Skeletal muscle cell (primary cell): ENCODE measurements around the gene PRMT9.

Source experiments
- DNase-seq: peaks from one replicate; pipeline ENCODE4 v3.0.0-alpha.2; 2010; ENCODE audit warnings: low read depth
- H3K4me3 ChIP-seq: 2 replicates; pipeline ENCODE4 v1.5.1; 2011; ENCODE audit warnings: low read depth, mild to moderate bottlenecking, control low read depth, low read length, moderate library complexity

Gene PRMT9

GRCh38 chr4:147629783-147630730 lies 53.9 kb downstream of the PRMT9 start:
- H3K4me3 ChIP-seq, result no peak overlapping the region
- no peak for DNase-seq

DNA sequence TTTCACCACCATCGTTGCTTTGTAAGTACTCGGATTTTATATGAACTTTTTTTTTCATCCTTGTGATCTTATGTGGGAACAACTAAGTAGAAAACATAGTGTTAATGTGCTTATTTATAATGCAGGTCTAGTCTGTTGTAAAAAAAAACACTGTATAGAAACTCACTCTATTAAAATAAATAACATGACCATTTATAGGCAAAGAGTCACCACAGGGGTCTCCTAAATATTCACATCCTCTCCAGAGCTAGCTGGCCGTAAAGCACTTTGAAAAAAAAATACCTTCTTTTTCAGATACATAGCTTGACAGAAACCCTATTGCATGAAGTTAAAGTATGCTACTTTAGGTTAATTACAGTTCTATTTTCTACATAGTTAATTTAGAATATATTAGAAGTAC lies 55.5 kb downstream of the PRMT9 start:
- DNase-seq, result no peak

GRCh38 chr4:147626903-147627302 lies 57.1 kb downstream of the PRMT9 start:
- no peak overlapping the region for H3K4me3 ChIP-seq
- no peak for DNase-seq

More for the DNA sequence above, 55.5 kb downstream of the PRMT9 start:
- H3K4me3 ChIP-seq, result no peak overlapping the region

DNA sequence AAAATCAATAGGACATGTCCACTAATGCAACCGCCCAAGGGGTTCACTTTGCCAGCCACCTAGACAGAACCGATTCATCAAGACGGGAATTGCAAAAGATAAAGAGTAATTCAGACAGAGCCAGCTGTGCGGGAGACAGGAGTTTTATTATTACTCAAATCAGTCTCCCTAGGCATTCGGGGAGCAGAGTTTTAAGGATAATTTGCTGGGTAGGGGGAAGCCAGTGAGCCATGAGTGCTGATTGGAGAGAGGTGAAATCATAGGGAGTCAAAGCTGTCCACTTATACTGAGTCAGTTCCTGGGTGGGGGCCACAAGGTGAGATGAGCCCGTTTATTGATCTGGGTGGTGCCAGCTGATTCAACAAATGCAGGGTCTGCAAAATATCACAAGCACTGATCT lies 58.2 kb downstream of the PRMT9 start:
- no peak for DNase-seq
- no peak overlapping the region for H3K4me3 ChIP-seq

GRCh38 chr4:147620315-147620714 lies 63.6 kb downstream of the PRMT9 start:
- no peak overlapping the region for H3K4me3 ChIP-seq
- no peak for DNase-seq

- H3K4me3 ChIP-seq, result peak overlapping the region; percentile 77
- no peak for DNase-seq
Observed at GRCh38 chr4:147617841-147618691, 65.9 kb downstream of the PRMT9 start.

- peak; percentile 81 for DNase-seq
- H3K4me3 ChIP-seq, result peak within 1 kb of the TSS; percentile 77
Observed at GRCh38 chr4:147617173-147617840, 66.7 kb downstream of the PRMT9 start, which contains the start of gene TMEM184C. TSS of gene TMEM184C (plus strand) at chr4:147617397. CDS start at chr4:147617957, 560 bp downstream.

GRCh38 chr4:147616849-147617172 lies 67.2 kb downstream of the PRMT9 start:
- H3K4me3 ChIP-seq, result peak overlapping the region; percentile 77
- no peak for DNase-seq

GRCh38 chr4:147610686-147611085 lies 73.3 kb downstream of the PRMT9 start:
- peak; percentile 60 for DNase-seq
- H3K4me3 ChIP-seq, result no peak overlapping the region

GRCh38 chr4:147607471-147607870 lies 76.5 kb downstream of the PRMT9 start:
- H3K4me3 ChIP-seq, result no peak overlapping the region

GRCh38 chr4:147605499-147605898 lies 78.5 kb downstream of the PRMT9 start:
- no peak overlapping the region for H3K4me3 ChIP-seq
- no peak for DNase-seq

More at GRCh38 chr4:147607471-147607870, 76.5 kb downstream of the PRMT9 start:
- no peak for DNase-seq

GRCh38 chr4:147599769-147600168 lies 84.2 kb downstream of the PRMT9 start:
- DNase-seq, result no peak
- H3K4me3 ChIP-seq, result no peak overlapping the region

- H3K4me3 ChIP-seq, result no peak overlapping the region
- DNase-seq, result no peak
Observed at GRCh38 chr4:147599206-147599605, 84.8 kb downstream of the PRMT9 start.

DNA sequence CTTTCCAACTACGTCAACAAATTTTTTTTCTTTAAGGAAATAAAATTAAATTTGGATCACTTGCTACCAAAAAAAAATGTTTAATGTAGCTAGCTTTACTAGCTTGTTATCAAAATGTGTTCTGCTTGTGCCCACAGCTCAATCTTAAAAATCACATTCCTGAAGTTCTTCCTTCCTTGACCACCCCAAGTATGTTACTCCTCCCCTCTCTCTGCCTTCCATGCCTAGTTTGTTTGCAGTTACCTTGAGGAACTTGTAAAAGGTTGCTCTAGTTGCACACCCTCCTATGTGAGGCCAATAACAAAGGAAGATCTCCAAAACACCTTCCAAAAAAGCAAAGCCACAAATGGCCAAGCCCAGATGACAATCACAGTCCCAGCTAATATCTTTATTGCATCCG lies 86.4 kb downstream of the PRMT9 start:
- no peak overlapping the region for H3K4me3 ChIP-seq
- no peak for DNase-seq

DNA sequence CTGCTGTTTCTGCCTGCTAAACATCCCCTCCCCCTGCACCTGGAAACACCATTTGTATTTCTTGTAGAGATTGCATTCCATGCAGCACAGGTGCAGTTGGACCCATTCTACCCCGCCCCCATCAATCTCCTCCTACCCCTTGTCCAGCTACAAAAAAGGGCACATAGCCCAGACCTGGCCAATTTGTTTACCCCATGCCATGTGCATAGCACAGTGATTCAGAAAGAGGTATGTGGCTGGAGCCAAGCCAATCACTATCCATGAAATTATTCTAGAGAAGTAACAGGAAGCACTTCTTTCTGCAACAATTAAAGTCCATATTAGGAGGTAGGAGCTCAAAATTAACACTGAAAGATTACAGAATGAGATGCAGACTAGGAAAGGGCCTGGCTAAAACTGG lies 87.0 kb downstream of the PRMT9 start:
- DNase-seq, result no peak
- H3K4me3 ChIP-seq, result no peak overlapping the region

GRCh38 chr4:147596377-147596776 lies 87.6 kb downstream of the PRMT9 start:
- no peak for DNase-seq
- H3K4me3 ChIP-seq, result no peak overlapping the region

DNA sequence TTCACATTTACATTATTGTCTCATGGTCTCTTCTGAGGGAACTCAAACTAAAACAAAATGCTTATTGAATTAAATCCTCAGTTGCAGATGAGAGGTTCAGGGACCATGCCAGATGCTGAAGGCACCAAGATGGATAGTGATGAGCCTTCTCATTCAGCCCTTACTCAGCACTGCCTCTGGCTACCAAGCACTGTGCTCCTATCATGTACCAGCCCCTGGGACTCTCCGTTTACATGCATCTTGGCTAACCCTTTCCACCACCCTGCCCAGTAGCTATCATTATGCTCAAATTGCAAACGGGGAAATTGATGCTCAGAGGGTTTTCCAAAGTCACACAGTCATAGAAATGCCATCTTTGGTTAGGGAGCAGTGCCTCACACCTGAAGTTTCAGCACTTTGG lies 89.4 kb downstream of the PRMT9 start:
- no peak for DNase-seq
- H3K4me3 ChIP-seq, result no peak overlapping the region

DNA sequence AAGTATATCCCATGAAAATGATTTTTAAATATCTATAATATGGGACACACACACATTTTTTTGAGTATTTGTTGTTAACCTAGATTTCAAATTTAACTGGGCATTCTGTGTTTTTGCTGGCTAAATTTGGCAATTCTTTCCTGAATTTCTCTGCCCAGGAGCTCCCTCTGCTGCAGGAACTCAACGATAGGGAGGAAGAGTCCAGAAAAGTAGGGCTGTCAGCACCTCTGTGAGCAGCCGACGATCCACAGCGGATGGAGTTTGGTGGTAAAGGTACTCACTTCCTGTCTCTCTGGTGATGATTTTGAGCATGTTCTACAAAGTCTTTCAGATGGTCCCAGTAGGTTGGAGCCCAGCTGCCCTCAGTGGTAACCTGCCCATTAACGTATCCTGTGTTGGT lies 89.9 kb downstream of the PRMT9 start:
- no peak overlapping the region for H3K4me3 ChIP-seq
- no peak for DNase-seq

- no peak overlapping the region for H3K4me3 ChIP-seq
- DNase-seq, result no peak
Observed at GRCh38 chr4:147591106-147591505, 92.9 kb downstream of the PRMT9 start.
